ENCODE results near the gene SMARCA1. TPM values are rescaled to one million over a fixed set of nuclear protein-coding genes. Genes with fewer than 3 reads are reported as not detected.

Gene SMARCA1
- total and polyA plus RNA-seq, 10 of the 15 experiments (the other 5 are each of a cell fraction or from before 2014, with no cell fraction given), result 0.02 to 0.31 (median 0.08) TPM; not detected in 3

- TF ChIP-seq RELB (IDR thresholded peaks at IDR 0.05; ENCODE audit: low read depth) (no peak), FOS (IDR thresholded peaks at IDR 0.05; ENCODE audit: borderline replicate concordance, extremely low read depth, insufficient read length) (no peak), CBX3 (IDR thresholded peaks at IDR 0.05; ENCODE audit: borderline replicate concordance, low read depth) (no peak)
Measured at GRCh38 chrX:129403974-129404669, 119.2 kb downstream of the SMARCA1 start (continued).

Small RNAs within 50 kb of the gene (small RNA-seq; reads per million reads assigned to genes)
- not detected for gene RF01169
- gene RNA5SP513, result 1.7 reads per million, percentile 54 among the genes with 10 or more reads in this experiment
- not detected for gene RPS26P56

Other genes starting within 250 kb of the SMARCA1 start
- 1.7 and 2.2 TPM in 2 replicates for gene OCRL, start 16.8 kb upstream of the SMARCA1 start, total RNA-seq (2014; rRNA removed)
- 2.9 and 3.0 TPM in 2 replicates for gene OCRL, start 16.8 kb upstream of the SMARCA1 start, total RNA-seq (2014; rRNA removed; fragmentation: Illumina TruSeq; extraction: Trizol)
- gene OCRL, start 16.8 kb upstream of the SMARCA1 start, total RNA-seq (2021), result 3.1 and 3.6 TPM in 2 replicates
- 4.4 and 5.0 TPM in 2 replicates for gene OCRL, start 16.8 kb upstream of the SMARCA1 start, polyA plus RNA-seq (2011; rRNA removed)
- gene OCRL, start 16.8 kb upstream of the SMARCA1 start, polyA plus RNA-seq (2014; fragmentation: Illumina TruSeq; extraction: Trizol), result 4.2 and 5.4 TPM in 2 replicates
- gene OCRL, start 16.8 kb upstream of the SMARCA1 start, polyA plus RNA-seq (2014; fragmentation: Nextera tagmentation; extraction: Ambion mirVana), result under 1 TPM; 0.53 to 0.73 TPM
- 3.0 and 3.1 TPM in 2 replicates for gene OCRL, start 16.8 kb upstream of the SMARCA1 start, polyA plus RNA-seq (2014; rRNA removed)
- gene OCRL, start 16.8 kb upstream of the SMARCA1 start, polyA plus RNA-seq (2016; fragmentation: Nextera tagmentation; extraction: Ambion mirVana), result 1 to 10 TPM; 1.2 to 1.3 TPM
- not detected in 2 replicates for gene APLN, start 131.5 kb upstream of the SMARCA1 start, total RNA-seq (2014; rRNA removed)
- gene APLN, start 131.5 kb upstream of the SMARCA1 start, total RNA-seq (2014; rRNA removed; fragmentation: Illumina TruSeq; extraction: Trizol), result not detected in 2 replicates
- not detected in 2 replicates for gene APLN, start 131.5 kb upstream of the SMARCA1 start, total RNA-seq (2021)
- 0.31 and 0.33 TPM in 2 replicates for gene APLN, start 131.5 kb upstream of the SMARCA1 start, polyA plus RNA-seq (2011; rRNA removed)
- gene APLN, start 131.5 kb upstream of the SMARCA1 start, polyA plus RNA-seq (2014; fragmentation: Illumina TruSeq; extraction: Trizol), result not detected in 2 replicates
- not detected for gene APLN, start 131.5 kb upstream of the SMARCA1 start, polyA plus RNA-seq (2014; fragmentation: Nextera tagmentation; extraction: Ambion mirVana)
- gene APLN, start 131.5 kb upstream of the SMARCA1 start, polyA plus RNA-seq (2014; rRNA removed), result not detected in 2 replicates
- gene APLN, start 131.5 kb upstream of the SMARCA1 start, polyA plus RNA-seq (2016; fragmentation: Nextera tagmentation; extraction: Ambion mirVana), result not detected
- gene XPNPEP2, start 215.5 kb upstream of the SMARCA1 start, total RNA-seq (2014; rRNA removed), result 0.17 and 0.27 TPM in 2 replicates
- 0.13 and 0.14 TPM in 2 replicates for gene XPNPEP2, start 215.5 kb upstream of the SMARCA1 start, total RNA-seq (2014; rRNA removed; fragmentation: Illumina TruSeq; extraction: Trizol)
- gene XPNPEP2, start 215.5 kb upstream of the SMARCA1 start, total RNA-seq (2021), result 0.21 and 0.27 TPM in 2 replicates
- 0.04 TPM in 2 replicates for gene XPNPEP2, start 215.5 kb upstream of the SMARCA1 start, polyA plus RNA-seq (2011; rRNA removed)
- gene XPNPEP2, start 215.5 kb upstream of the SMARCA1 start, polyA plus RNA-seq (2014; fragmentation: Illumina TruSeq; extraction: Trizol), result 0.21 and 0.32 TPM in 2 replicates
- gene XPNPEP2, start 215.5 kb upstream of the SMARCA1 start, polyA plus RNA-seq (2014; fragmentation: Nextera tagmentation; extraction: Ambion mirVana), result under 1 TPM; 0.08 to 0.26 TPM
- 0.24 and 0.37 TPM in 2 replicates for gene XPNPEP2, start 215.5 kb upstream of the SMARCA1 start, polyA plus RNA-seq (2014; rRNA removed)
- under 1 TPM; 0.05 to 0.06 TPM for gene XPNPEP2, start 215.5 kb upstream of the SMARCA1 start, polyA plus RNA-seq (2016; fragmentation: Nextera tagmentation; extraction: Ambion mirVana)

Measured in GM12878 (cell line).